Body of pancreas (tissue), 4 donors: ENCODE data around the gene KRTAP10-2. TPM values are rescaled to one million over a fixed set of nuclear protein-coding genes. Genes with fewer than 3 reads are reported as not detected.

Source experiments
- ATAC-seq: fragments of 150-250 bp; one replicate; pipeline ENCODE4 v1.9.1; 2016
- DNase-seq, 4 donors: peaks; one replicate each; pipeline ENCODE4 v3.0.0-alpha.2; 2019
- H3K27ac ChIP-seq, 4 donors: fragments of 200-600 bp; sonication (generic); 1 replicate in 3 of 4; 2 replicates in 1 of 4; pipeline versions ENCODE4 v1.5.1 to v1.6.1; 2016 to 2019; ENCODE audit warnings: mild to moderate bottlenecking in 1 of 4, mixed read lengths in 1 of 4, moderate library complexity in 1 of 4
- H3K27me3 ChIP-seq, 2 donors: fragments of 200-600 bp; sonication (generic); one replicate each; pipeline ENCODE4 v1.6.0; 2016; ENCODE audit warnings: mild to moderate bottlenecking in 1 of 2
- H3K36me3 ChIP-seq, 2 donors: fragments of 200-600 bp; sonication (generic); replicated peaks in 1 of 2; 2 replicates each; pipeline ENCODE4 v1.5.1; 2016; ENCODE audit warnings: low read depth in 2 of 2; ENCODE audit not compliant: insufficient read depth in 1 of 2
- H3K4me1 ChIP-seq: fragments of 200-600 bp; sonication (generic); one replicate; pipeline ENCODE4 v1.6.0; 2016
- H3K4me3 ChIP-seq, 2 donors: fragments of 200-600 bp; sonication (generic); 1 replicate in 1 of 2; 2 replicates in 1 of 2; pipeline ENCODE4 v1.5.1; 2016 to 2019
- H3K9me3 ChIP-seq, 3 donors: fragments of 200-600 bp; sonication (generic); 1 replicate in 2 of 3; 2 replicates in 1 of 3; pipeline ENCODE4 v1.5.1; 2016
- CTCF ChIP-seq, 7 experiments: fragments of 450-650 bp in 4 of 7; fragments of 200-600 bp in 3 of 7; sonication (generic) in 3 of 7; IDR thresholded peaks; one replicate each; pipeline ENCODE4 v1.5.1; 2016 to 2019; ENCODE audit warnings: antibody characterized with exemption in 7 of 7
- POLR2A ChIP-seq, 3 donors: fragments of 450-650 bp; IDR thresholded peaks; one replicate each; pipeline ENCODE4 v1.6.1; 2016; ENCODE audit warnings: antibody characterized with exemption in 3 of 3, mild to moderate bottlenecking in 2 of 3
- WGBS, 2 donors: methylation state at CpG; one replicate each; pipeline ENCODE4 v1.1.5; 2017; 5-methylcytosine and 5-hydroxymethylcytosine counted together
- intact Hi-C: fragments of 100-400 bp; cut with DNase I; formaldehyde crosslinking; loops from one replicate; pipeline ENCODE4 v1.15.1; 2023
- total RNA-seq, 2 donors: library from RNA; depleted of rRNA; stranded (reverse); fragments of >200 nt; gene quantifications; one replicate each; pipeline ENCODE4 v1.1.0, GENCODE V29; 2016

Gene KRTAP10-2
- total RNA-seq, 2 donors from 2014 or later: not detected

- WGBS, 2 donors: 77 to 80% methylated on average over 2 of the region's 2 CpGs
- TF ChIP-seq CTCF (IDR thresholded peaks at IDR 0.05): no peak
- TF ChIP-seq POLR2A (IDR thresholded peaks at IDR 0.05): no peak
- DNase-seq: no peak
- Histone ChIP-seq H3K4me3 (no peak overlapping the region), H3K27me3 (no peaks in the 10 kb centered on the region), H3K9me3 (no peaks in the 10 kb centered on the region), H3K36me3 (no peaks in the 10 kb centered on the region), H3K4me1 (no peaks in the 10 kb centered on the region), H3K27ac (no peak overlapping the region)
- intact Hi-C loops: no loop called here
- ATAC-seq: no peak
These were observed 37.8 kb upstream of the KRTAP10-2 start for GRCh38 chr21:44589094-44589493.

DNA sequence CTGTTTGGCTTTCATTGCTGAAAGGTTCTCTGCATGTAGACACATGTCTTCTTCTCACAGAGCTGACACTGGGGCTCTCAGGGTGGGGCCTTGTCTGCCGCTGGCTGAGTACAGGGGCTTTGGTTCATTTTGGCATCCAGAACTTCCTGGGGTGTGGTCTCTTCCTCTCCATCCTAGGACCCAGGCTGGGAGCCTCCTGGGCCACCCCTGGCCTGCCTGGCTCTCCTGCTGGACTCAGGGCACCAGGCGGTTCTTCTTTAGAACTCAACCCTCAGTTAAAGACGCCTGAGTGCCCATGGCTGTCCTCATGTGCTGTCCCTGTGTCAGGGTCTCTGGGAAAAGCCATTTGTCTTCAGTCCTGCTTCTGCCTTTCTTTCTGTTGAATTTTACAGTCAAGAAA is 34.6 kb upstream of the KRTAP10-2 start:
- Histone ChIP-seq H3K27me3 (no peaks in the 10 kb centered on the region), H3K36me3 (no peaks in the 10 kb centered on the region), H3K4me1 (no peaks in the 10 kb centered on the region), H3K9me3 (no peaks in the 10 kb centered on the region), H3K4me3 (no peak overlapping the region), H3K27ac (no peak overlapping the region)
- no peak for TF ChIP-seq CTCF (IDR thresholded peaks at IDR 0.05)
- intact Hi-C loops: no loop called here
- no peak for ATAC-seq
- no peak for DNase-seq
- 72 to 81% methylated on average over 3 of the region's 3 CpGs for WGBS, 2 donors

DNA sequence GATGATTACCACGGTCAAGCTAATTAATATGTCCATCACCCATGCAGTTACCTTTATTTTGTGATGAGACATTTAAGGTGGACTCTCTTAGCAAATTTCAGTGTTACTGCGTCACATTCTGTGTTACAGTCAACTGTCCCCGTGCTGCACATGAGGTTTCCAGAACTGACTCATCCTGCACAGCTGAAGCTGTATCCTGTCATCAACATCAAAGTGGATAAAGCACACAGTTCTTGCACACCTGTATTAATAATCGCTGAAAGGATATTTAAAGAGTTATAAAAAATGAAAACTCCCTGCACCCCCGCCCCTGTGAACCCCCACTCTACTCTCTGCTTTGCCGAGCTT is 32.5 kb upstream of the KRTAP10-2 start:
- 53 to 59% methylated on average over 6 of the region's 6 CpGs for whole genome bisulfite sequencing, 2 donors
- no peaks in the 10 kb centered on the region for H3K9me3 ChIP-seq
- no peak overlapping the region for H3K4me3 ChIP-seq
- H3K27me3 ChIP-seq: no peaks in the 10 kb centered on the region
- ATAC-seq (no peak), DNase-seq (no peak)
- no peaks in the 10 kb centered on the region for H3K4me1 ChIP-seq
- TF ChIP-seq CTCF (IDR thresholded peaks at IDR 0.05): no peak
- no peak for TF ChIP-seq POLR2A (IDR thresholded peaks at IDR 0.05)
- intact Hi-C loops: no loop called here
- no peaks in the 10 kb centered on the region for H3K36me3 ChIP-seq
- no peak overlapping the region for H3K27ac ChIP-seq

- Histone ChIP-seq H3K27me3 (no peaks in the 10 kb centered on the region), H3K4me1 (no peaks in the 10 kb centered on the region), H3K4me3 (no peak overlapping the region), H3K36me3 (no peaks in the 10 kb centered on the region), H3K9me3 (no peaks in the 10 kb centered on the region), H3K27ac (no peak overlapping the region)
- ATAC-seq: no peak
- DNase-seq: no peak
- intact Hi-C loops: no loop called here
- WGBS, 2 donors: 15 to 16% methylated on average over 11 of the region's 11 CpGs
- TF ChIP-seq CTCF (IDR thresholded peaks at IDR 0.05) (no peak), POLR2A (IDR thresholded peaks at IDR 0.05) (no peak)
These were observed 31.9 kb upstream of the KRTAP10-2 start for GRCh38 chr21:44583089-44583799.

DNA sequence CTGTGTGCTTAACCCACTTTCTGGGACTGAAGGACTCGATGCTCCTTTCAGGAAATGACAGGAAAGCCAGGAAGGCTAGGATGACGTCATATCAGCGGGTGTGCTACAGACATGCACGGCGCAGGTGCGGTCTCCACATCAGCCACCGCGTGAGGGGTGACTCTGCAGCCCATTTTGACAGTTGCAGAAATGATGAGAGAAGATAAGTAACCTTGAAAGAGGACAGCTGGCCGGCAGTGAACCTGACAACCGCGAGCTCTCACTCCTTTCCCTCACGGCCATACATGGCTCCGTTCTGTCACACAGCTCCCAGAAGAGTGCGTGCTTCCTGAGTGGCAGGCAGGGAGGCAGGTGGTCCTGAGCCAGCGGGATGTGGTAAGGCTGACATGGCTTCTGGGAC is 30.8 kb upstream of the KRTAP10-2 start:
- DNase-seq (no peak), ATAC-seq (no peak)
- intact Hi-C loops: no loop called here
- Histone ChIP-seq H3K4me3 (no peak overlapping the region), H3K36me3 (no peaks in the 10 kb centered on the region), H3K4me1 (no peaks in the 10 kb centered on the region), H3K9me3 (peaks cover 0 to 3% (median 0%) of the 10 kb centered on the region in 3 donors), H3K27ac (no peak overlapping the region), H3K27me3 (no peaks in the 10 kb centered on the region)
- TF ChIP-seq POLR2A (IDR thresholded peaks at IDR 0.05) (no peak), CTCF (IDR thresholded peaks at IDR 0.05) (no peak)
- 70 to 77% methylated on average over 14 to 15 of the region's 15 CpGs for WGBS, 2 donors
